Adrenal gland (tissue), 5 donors: Measurements from ENCODE around the gene SH3BGRL3.

ENCODE experiments used
- CTCF ChIP-seq, 6 experiments: fragments of 450-650 bp in 4 of 6; fragments of 200-600 bp in 2 of 6; sonication (generic) in 1 of 6; IDR thresholded peaks; 1 replicate in 5 of 6; 2 replicates in 1 of 6; pipeline versions ENCODE4 v1.5.1 to v1.8.0; 2016 to 2021; ENCODE audit warnings: antibody characterized with exemption in 6 of 6, mild to moderate bottlenecking in 2 of 6, moderate library complexity in 1 of 6
- POLR2A ChIP-seq, 2 donors: fragments of 450-650 bp; IDR thresholded peaks; one replicate each; pipeline ENCODE4 v1.6.1; 2017; ENCODE audit warnings: antibody characterized with exemption in 2 of 2, mild to moderate bottlenecking in 2 of 2, moderate library complexity in 1 of 2
- donor health status: DM: no; HTN: no; CAD: no.

DNA sequence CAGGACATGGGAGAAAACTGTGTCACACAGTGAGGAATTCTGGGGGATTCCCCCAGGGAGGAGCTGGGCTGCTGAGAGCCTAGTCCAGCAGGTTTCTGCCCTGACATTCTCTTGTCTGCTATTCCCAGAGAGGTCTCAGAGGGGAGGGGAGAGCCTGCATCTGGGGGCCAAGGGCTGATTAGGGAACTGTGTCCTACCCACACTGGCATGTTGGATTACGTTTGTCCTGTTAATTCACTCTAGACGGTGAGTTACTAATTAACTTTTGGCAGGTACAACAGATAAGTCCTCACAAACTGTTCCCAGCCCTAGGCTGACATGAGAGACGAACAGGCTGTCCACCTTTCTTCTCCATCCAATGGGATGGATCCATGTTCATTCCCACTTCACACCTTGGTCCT lies 2.6 kb upstream of the SH3BGRL3 start:
- TF ChIP-seq CTCF (IDR thresholded peaks at IDR 0.05), result no peak
- no peak for TF ChIP-seq POLR2A (IDR thresholded peaks at IDR 0.05)
